Activated B cell treated with CpG ODN at 0.5 μM for 24 hours (primary cell): ENCODE data around the gene UST. TPM values are rescaled to one million over a fixed set of nuclear protein-coding genes. Genes with fewer than 3 reads are reported as not detected.

Experiments used
- ATAC-seq: fragments of 200-7000 bp; cut with Tn5 transposase; one replicate; pipeline ENCODE4 v1.10.0; 2021; ENCODE audit warnings: low read depth, mild to moderate bottlenecking, moderate library complexity
- CTCF ChIA-PET: fragments of 350-600 bp; sonication (Branson Sonifier 250); formaldehyde crosslinking; loops from one replicate; lab custom pipeline; 2021; ENCODE audit warnings: antibody characterized with exemption; lab: Charles Lee
- POLR2A ChIA-PET: fragments of 350-600 bp; sonication (Branson Sonifier 250); formaldehyde crosslinking; loops from one replicate; lab custom pipeline; 2021; ENCODE audit warnings: antibody characterized with exemption; lab: Charles Lee
- DNase-seq: peaks from one replicate; pipeline ENCODE4 v3.0.0; 2022
- H3K27ac Mint-ChIP-seq: one replicate; pipeline ENCODE4 v1.8.0; 2020; ENCODE audit warnings: mixed read lengths
- H3K27me3 Mint-ChIP-seq: one replicate; pipeline ENCODE4 v1.8.0; 2021; ENCODE audit warnings: mixed read lengths
- H3K36me3 Mint-ChIP-seq: one replicate; pipeline ENCODE4 v1.8.0; 2021; ENCODE audit warnings: low read depth, mixed read lengths
- H3K4me1 Mint-ChIP-seq: one replicate; pipeline ENCODE4 v1.8.0; 2021; ENCODE audit warnings: mixed read lengths
- H3K4me3 Mint-ChIP-seq: one replicate; pipeline ENCODE4 v1.8.0; 2020; ENCODE audit warnings: mild to moderate bottlenecking, mixed read lengths
- H3K9me3 Mint-ChIP-seq: one replicate; pipeline ENCODE4 v1.8.0; 2020; ENCODE audit warnings: mixed read lengths
- intact Hi-C: fragments of 100-400 bp; cut with micrococcal nuclease; formaldehyde crosslinking; loops from one replicate; pipeline ENCODE4 v1.15.1; 2024
- total RNA-seq: library from RNA; stranded (reverse); gene quantifications from 2 replicates; pipeline ENCODE4 v1.2.3, GENCODE V29; 2022
- TF ChIP-seq, protein P1 (sequence below): fragments of 200-600 bp; IDR thresholded peaks from one replicate; pipeline ENCODE4 v1.8.0; 2022; ENCODE audit warnings: antibody characterized with exemption, mild to moderate bottlenecking

Gene UST
- total RNA-seq, 1 donor from 2014 or later: 18.1 TPM

GRCh38 chr6:149020319-149020718 lies 273.5 kb downstream of the UST start:
- intact Hi-C loops: no loop called here
- DNase-seq (no peak), ATAC-seq (no peak)
- H3K36me3 Mint-ChIP-seq: peaks cover 61% of the 10 kb centered on the region
- no peak overlapping the region for H3K27ac Mint-ChIP-seq
- H3K9me3 Mint-ChIP-seq: no peaks in the 10 kb centered on the region
- H3K4me1 Mint-ChIP-seq: no peaks in the 10 kb centered on the region
- TF ChIP-seq, protein P1, sequence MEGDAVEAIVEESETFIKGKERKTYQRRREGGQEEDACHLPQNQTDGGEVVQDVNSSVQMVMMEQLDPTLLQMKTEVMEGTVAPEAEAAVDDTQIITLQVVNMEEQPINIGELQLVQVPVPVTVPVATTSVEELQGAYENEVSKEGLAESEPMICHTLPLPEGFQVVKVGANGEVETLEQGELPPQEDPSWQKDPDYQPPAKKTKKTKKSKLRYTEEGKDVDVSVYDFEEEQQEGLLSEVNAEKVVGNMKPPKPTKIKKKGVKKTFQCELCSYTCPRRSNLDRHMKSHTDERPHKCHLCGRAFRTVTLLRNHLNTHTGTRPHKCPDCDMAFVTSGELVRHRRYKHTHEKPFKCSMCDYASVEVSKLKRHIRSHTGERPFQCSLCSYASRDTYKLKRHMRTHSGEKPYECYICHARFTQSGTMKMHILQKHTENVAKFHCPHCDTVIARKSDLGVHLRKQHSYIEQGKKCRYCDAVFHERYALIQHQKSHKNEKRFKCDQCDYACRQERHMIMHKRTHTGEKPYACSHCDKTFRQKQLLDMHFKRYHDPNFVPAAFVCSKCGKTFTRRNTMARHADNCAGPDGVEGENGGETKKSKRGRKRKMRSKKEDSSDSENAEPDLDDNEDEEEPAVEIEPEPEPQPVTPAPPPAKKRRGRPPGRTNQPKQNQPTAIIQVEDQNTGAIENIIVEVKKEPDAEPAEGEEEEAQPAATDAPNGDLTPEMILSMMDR: no peak
- POLR2A ChIA-PET: no interaction called here
- no peaks in the 10 kb centered on the region for H3K27me3 Mint-ChIP-seq
- CTCF ChIA-PET: no interaction called here
- H3K4me3 Mint-ChIP-seq: no peak overlapping the region

DNA sequence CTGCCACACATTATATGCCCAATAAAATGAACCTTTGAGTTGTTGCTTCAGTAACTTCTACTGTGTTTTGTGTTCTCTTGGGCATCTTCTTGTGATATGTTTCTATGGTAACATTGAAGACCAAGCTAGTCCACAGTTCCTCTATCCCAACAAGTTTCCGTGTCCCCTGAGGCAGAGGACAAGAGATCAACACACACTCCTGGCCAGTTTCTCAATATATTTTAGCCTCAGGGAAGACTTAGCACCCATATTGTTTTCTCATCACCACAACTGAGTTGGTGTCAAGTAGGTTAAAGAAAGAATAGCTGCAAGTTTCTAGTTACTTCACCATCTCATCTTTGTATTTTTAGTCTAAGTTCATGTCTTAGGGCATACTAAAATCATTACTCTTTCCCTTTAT lies 277.5 kb downstream of the UST start:
- H3K4me3 Mint-ChIP-seq: no peak overlapping the region
- ATAC-seq (no peak), DNase-seq (no peak)
- peaks cover 59% of the 10 kb centered on the region for H3K36me3 Mint-ChIP-seq
- intact Hi-C loops: no loop called here
- H3K27me3 Mint-ChIP-seq: no peaks in the 10 kb centered on the region
- TF ChIP-seq, protein P1: no peak
- ChIA-PET CTCF (interaction anchor here (0.7 to 6.2 kb wide), 3 partner anchors 408 to 448 kb away, joined by 3 to 96 read pairs (median 8); no protein-coding TSS in a partner anchor), POLR2A (no interaction called here)
- peaks cover 3% of the 10 kb centered on the region for H3K4me1 Mint-ChIP-seq
- H3K9me3 Mint-ChIP-seq: peaks cover 3% of the 10 kb centered on the region
- H3K27ac Mint-ChIP-seq: no peak overlapping the region

- H3K4me3 Mint-ChIP-seq: no peak overlapping the region
- H3K36me3 Mint-ChIP-seq: peaks cover 52% of the 10 kb centered on the region
- no peak for DNase-seq
- H3K9me3 Mint-ChIP-seq: peaks cover 3% of the 10 kb centered on the region
- H3K27ac Mint-ChIP-seq: no peak overlapping the region
- H3K4me1 Mint-ChIP-seq: peaks cover 8% of the 10 kb centered on the region
- TF ChIP-seq, protein P1: no peak
- ATAC-seq: no peak
- ChIA-PET CTCF (interaction anchor here (0.7 to 6.2 kb wide), 3 partner anchors 407 to 447 kb away, joined by 3 to 96 read pairs (median 8); no protein-coding TSS in a partner anchor), POLR2A (interaction anchor here (0.5 kb wide), 1 partner anchor 224 kb away, joined by 13 read pairs; no protein-coding TSS in a partner anchor)
- intact Hi-C loops: loop anchor here (5.0 kb wide), 2 partner anchors 292 to 463 kb away; partner anchors contain the start of gene TAB2
- no peaks in the 10 kb centered on the region for H3K27me3 Mint-ChIP-seq
These were observed 278.2 kb downstream of the UST start for GRCh38 chr6:149025061-149025460.

DNA sequence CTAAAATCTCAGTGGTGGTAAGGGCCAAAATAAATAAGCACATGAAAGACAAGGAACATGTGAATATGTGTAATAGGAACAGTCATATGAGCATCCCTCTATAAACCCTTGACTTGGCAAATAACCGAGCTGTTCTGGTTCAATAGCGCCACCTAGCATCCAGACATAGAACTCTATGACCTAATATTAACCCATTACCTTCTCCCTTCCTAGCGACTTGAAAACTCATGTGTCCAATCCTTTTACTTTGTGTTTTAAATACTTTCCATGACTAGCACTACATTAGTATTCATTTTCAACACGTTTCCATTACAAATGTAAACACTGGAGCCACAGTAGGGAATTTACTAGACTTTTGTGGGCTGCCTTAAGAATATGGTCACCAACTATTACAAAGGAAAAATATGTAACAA lies 279.7 kb downstream of the UST start:
- intact Hi-C loops: loop anchor here (1.0 to 5.0 kb wide), 3 partner anchors 280 to 464 kb away; partner anchors contain the start of gene TAB2
- ChIA-PET CTCF (interaction anchor here (0.6 to 6.2 kb wide), 8 partner anchors 39 to 490 kb away, joined by 3 to 96 read pairs (median 4); no protein-coding TSS in a partner anchor), POLR2A (interaction anchor here (0.7 kb wide), 1 partner anchor 297 kb away, joined by 8 read pairs; no protein-coding TSS in a partner anchor)
- Mint-ChIP-seq H3K27ac (no peak overlapping the region), H3K4me1 (peaks cover 21% of the 10 kb centered on the region), H3K27me3 (no peaks in the 10 kb centered on the region), H3K36me3 (peaks cover 38% of the 10 kb centered on the region), H3K4me3 (no peak overlapping the region), H3K9me3 (peaks cover 3% of the 10 kb centered on the region)
- ATAC-seq (peak; percentile 21), DNase-seq (no peak)
- TF ChIP-seq, protein P1: no peak

DNA sequence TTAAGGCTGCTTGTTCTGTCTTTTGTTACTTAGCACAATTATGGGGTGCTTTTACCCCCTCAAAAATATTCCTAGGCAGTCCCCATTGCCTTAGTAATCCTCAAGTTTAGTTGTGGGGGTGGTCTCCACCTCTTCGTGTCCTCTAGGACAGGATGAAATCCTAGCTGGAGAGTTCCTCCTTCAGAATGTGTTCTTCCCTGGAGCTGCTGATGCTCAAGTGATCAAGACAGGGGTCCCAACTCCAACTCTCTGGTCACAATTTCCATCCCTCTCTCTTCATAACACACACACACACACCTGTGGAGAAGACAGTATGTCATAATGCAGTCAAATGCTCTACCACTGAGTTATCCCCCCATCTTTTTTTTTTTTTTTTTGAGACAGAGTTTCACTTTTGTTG lies 280.7 kb downstream of the UST start:
- CTCF ChIA-PET: interaction anchor here (0.6 to 6.2 kb wide), 8 partner anchors 38 to 468 kb away, joined by 3 to 96 read pairs (median 4); no protein-coding TSS in a partner anchor
- Mint-ChIP-seq H3K4me1 (peaks cover 30% of the 10 kb centered on the region), H3K4me3 (no peak overlapping the region), H3K36me3 (peaks cover 35% of the 10 kb centered on the region), H3K9me3 (peaks cover 3% of the 10 kb centered on the region), H3K27me3 (no peaks in the 10 kb centered on the region), H3K27ac (no peak overlapping the region)
- POLR2A ChIA-PET: interaction anchor here (0.6 to 0.7 kb wide), 2 partner anchors 219 to 404 kb away, joined by 4 read pairs; no protein-coding TSS in a partner anchor
- intact Hi-C loops: loop anchor here (5.0 kb wide), 2 partner anchors 290 to 465 kb away; partner anchors contain the start of gene TAB2
- TF ChIP-seq, protein P1: no peak
- ATAC-seq: no peak
- no peak for DNase-seq
